Activated T-cell treated with anti-CD3 and anti-CD28 coated beads, Interleukin-2, amount 50 U/mL, for 1 hour (primary cell): ENCODE results near the gene KCNQ2.
"Not testable (repeated sequence)": the region's sequence is repeated elsewhere in the genome, so short reads cannot be mapped to it uniquely, and the experiment has no call there.

Experiments used
- DNase-seq: peaks from one replicate; pipeline ENCODE4 v3.0.0-alpha.2; 2020

The KCNQ2 gene

DNA sequence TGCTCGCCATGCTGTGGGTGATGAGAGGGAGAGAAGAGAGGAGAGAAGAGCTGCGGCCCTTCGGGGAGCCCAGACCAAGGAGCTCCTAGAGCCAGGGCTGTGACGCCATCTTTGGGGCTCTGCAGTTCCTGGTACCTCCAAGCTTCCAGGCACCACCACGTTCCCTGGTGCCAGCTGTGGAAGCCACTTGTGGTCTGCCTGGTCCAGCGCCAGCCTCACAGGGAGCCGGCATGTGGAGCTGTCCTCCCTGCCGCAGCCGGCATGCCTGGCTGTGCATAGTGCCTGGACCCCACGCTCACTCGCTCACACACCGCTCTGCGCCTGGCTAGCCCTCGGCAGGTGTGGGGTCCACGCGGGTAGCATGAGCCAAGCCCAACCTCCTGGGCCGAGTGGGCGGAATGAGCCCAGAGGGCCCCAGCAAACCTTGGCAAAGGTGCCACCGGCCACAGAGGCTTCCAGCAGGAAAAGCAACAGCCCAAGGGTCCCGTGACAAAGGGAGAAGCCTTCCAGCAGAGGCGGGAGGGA lies 92.0 kb downstream of the KCNQ2 start:
- DNase-seq = no peak

DNA sequence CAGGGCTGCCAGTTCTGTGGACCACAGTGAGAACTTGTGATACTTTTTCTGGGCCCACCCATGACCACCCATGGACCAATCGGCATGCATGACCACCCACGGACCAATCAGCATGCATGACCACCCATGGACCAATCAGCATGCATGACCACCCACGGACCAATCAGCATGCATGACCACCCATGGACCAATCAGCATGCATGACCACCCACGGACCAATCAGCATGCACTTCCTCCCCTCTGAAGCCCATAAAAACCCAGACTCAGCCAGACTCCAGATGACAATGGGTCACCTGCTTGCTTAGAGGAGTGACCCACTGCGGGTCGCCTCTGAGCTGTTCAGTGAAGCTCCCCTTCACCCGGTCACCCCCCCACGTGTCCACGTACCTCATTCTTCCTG lies 92.6 kb downstream of the KCNQ2 start:
- DNase-seq = not testable (repeated sequence)

DNA sequence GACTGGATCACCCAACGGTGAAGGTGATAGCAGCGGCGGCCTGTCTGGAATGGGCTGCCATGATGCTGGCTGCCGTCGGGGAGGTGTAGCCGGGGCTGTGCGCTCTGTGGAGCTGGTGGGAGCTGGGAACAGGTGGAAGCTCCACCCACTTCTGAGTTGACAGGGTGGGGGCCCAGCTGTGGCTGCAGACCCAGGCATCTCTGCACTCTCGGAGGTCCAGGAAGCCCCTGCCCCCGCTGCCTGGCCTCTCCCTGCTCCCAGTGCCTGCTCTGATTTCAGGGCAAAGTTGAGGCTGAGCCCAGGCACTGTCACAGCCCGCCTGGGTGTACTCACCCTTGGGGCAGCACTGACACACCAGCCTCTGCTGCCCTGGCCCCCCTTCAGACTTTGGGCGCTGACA lies 93.2 kb downstream of the KCNQ2 start:
- DNase-seq = no peak

GRCh38 chr20:63378626-63379025 lies 93.8 kb downstream of the KCNQ2 start:
- no peak for DNase-seq

DNA sequence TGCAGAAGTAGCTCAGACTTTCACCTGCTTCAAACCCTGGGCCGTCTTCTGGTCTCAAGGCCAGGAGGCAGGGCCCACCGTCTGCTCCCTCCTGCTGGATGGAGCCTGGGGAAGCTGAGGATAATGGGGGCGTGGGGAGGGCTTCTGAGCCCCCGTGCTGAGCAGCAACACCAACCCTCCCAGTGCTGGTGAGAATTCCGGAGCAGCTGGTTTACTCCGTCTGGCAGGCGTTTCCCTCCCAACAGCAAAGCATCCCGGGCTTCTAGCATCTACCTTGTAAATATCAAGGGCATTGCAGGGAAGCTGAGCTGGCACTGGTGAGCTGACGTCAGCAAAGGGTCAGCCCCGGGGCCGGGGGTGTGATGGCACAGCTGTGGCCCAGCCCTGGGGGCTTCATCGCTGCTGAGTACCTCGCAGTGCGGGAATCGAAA lies 94.5 kb downstream of the KCNQ2 start:
- no peak for DNase-seq

DNA sequence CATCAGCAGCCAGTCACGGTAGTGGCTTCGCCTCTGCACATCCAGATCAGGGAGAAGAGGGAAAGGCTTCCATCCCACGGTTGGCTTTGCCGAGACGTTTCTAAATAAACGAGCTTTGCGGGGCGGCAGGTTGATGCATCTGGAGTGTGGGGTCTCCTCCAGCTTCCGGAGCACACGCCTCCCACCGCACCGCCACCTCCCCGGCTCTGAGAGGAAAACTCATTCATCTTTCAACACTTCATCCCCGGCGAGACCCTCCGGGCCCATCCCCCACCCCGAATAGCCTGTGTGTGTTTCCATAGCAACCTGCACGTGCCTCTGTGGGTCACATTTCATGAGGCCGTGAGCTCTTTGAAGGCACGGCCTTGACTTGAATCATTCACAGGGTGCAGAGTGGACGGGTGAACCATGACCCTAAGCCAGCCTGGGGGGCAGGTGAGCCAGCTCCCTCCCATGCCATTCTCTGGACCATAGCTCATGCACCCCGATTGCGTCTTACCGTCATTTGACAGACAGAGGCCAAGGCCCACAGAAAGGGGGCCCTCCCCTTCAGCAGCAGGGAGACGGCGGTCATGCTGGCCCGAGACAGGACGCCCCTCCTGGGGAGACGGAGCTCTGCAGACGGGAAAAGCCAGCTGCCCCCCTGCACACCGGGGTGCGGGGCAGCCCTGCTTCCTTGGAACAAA lies 95.1 kb downstream of the KCNQ2 start:
- no peak for DNase-seq

- no peak for DNase-seq
Observed at GRCh38 chr20:63376283-63377250, 95.9 kb downstream of the KCNQ2 start.

- DNase-seq = no peak
Observed at GRCh38 chr20:63375438-63375837, 97.0 kb downstream of the KCNQ2 start.

DNA sequence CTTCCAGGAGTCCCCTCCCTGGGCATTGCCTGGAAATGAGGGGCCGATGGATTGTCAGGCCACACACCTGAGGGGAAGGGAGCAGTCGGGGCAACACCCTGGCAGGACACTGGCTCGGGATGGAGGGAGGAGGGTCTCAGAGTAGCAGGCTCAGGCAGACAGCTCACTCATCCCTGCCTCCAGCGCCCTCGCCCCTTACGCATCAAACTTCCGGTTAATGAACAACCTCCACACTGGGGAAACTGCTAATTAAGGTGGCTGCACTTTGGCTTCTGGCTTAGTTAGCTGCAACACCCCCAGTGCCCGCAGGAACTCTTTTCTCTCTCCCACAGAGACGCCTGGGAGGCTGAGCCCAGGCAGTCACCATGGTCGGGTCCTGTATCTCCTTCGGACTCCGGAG lies 98.0 kb downstream of the KCNQ2 start:
- DNase-seq = no peak

DNA sequence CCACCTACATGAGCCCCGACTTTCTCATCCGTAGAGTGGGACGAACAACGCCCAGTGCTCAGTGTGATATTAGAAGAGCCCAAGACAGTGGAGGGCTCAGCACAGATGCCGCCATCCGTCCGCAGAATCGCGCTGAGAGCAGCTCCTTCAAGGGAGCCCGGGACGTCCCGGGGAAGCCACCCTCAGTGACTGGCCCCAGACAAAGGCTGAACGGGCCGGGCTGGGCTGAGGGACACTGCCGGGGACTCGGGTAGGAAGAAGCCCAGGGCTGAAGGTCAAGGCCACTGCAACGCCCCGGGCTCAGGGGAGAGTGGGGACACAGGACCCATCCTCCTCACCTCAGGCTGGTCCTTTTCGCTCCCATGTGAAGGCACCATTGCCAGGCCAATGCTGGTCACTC lies 98.5 kb downstream of the KCNQ2 start:
- no peak for DNase-seq

DNA sequence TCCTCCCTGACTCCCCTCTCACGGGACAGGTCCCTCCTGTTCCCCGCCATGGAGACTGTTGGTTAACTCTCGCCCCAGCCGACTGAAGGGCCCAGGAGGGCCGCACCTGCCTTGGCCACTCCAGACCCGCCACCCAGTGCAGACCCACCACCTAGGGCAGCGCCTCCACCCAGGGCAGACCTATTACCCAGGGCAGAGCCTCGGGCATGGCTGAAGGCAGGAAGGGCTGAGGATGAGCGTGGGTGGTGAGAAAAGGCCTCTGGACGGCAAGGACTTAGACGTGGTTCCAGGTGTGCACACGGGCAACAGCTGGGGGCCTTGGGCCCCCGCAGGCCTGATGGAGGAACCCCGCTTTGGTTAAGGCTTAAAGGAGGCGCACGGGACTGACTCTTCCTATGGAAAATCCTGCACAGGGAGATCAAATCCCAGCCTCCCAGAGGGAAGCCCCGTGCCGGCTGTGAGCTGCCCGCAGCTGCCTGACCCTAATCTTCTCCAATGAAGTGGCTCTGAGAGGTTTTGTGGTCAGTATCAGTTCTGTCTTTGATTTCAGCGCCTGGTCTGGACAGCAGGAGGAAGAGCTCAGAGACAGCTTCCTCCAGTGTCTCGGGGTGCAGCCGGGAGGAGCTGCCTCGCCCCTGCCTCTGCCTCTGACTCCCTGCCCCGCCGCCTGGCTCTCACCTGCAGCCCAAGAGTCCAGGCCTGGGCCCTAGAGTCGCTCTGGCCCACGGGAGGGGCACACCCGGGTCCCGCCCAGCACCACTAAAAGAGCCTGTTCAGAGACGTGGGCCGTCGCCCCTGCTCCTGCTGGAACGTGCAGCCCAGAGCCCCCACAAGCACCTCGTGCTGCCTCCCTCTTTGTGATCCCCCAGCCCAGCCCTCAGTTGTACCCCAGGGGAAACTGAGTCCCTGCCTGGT lies 99.2 kb downstream of the KCNQ2 start:
- no peak for DNase-seq

DNA sequence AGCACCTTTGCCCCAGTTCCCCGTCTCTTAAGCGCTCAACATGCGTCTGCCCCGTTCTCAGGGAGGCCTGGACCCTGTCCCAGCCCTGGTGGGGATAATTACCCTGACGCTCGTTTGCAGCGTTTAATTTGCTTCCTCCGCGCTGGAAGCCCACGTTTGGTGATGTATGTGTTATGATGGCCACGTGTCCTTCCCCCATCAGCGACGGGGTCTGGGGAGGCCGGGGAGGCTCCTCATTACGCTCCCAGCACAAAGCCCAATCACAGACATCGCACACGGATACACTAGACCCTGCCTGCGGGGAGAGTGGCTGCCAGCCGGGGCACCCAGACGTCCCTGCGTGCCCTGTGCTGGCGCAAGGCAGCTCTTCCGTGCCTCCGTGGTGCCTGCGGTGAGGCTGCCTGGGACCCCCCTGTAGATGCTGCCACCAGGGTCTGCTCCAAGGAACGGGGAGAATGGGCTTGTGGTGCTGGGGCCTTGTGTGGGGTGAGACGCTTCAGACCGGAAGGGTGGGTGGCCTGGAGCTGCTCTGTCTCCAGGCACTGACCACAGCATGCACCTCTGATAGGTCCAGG lies 101.1 kb downstream of the KCNQ2 start:
- no peak for DNase-seq

GRCh38 chr20:63370618-63371187 lies 101.8 kb downstream of the KCNQ2 start:
- no peak for DNase-seq

DNA sequence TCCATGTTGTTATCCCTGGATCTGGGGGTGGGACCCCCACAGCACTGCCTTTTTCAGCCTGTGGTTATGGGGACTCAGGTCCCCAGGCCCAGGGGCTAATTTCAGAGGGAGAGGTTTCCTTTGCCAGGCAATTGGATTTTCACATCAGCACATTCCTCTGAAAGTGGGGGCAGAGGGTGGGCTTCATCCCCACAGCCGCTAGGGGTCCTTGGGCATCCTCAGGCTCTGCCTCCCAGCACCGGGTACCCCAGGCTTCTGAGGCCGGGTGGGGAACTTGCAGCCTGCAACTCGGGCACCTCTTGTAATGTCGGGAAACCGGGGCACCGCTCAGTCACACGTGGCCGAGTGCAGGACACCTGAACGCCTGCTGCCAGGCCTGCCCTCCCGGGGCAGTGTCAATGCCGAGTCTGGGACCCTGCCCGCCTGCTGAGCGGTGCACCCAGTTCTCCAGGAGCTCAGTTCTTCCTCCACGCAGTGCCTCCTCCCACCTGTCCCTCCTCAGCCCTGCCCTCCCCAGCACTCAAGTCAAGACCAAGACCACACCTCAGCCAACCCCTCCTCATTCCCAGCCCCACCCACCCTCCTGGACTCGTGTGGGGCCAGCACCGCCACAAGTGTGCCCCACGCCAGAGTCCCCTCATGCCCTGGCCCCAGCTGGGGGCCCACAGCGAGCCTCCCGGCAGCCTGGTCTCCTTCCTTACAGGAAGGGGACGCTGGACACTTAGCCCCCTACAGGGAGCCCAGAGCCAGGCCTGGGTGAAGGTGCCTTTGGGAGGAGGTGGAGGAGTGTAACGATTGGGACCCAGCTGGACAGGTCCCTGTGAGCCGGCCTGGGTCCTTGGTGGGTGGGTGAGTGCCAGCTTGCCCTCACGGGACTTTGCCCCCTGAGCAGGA lies 102.5 kb downstream of the KCNQ2 start:
- DNase-seq = no peak

DNA sequence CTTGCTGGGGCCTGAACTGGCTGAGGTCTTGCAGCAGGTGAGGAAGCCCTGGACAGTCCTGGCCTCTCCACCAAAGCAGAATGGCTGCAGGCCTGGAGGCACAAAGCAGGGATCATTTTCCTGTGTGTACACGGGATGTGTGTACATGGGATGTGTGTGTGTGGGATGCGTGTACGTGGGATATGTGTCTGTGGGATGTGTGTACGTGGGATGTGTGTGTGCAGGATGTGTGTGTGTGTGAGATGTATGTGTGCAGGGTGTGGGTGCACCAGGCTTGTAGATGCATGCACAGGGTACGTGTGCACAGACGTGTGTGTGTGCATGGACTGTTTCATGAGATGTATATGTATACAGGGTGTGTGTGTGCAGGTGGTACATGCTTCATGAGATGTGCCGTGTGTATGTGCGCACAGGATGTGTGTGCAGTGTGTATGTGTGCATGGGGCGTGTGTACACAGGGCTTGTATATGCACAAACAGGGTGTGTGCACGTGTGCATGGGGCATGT lies 103.4 kb downstream of the KCNQ2 start:
- DNase-seq = no peak

DNA sequence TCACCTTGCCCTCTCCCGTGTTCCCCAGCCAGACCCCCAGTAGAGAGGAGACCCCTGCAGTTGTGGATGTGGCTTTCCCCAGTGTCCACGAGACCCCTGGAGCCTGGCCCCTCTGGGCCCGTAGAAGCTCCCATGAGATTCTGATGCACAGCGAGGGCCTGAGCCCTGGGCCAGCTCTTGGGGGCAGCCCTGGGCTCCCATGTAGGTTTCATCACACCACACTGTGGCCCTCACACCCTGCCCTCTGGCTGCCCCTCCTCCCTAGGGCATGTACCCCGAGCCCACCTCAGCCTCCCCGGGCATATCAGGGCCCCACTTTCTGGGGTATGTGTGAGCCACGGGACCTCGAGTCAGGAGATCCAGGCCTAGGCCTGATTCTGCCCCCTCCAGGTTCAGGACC lies 104.3 kb downstream of the KCNQ2 start:
- no peak for DNase-seq

DNA sequence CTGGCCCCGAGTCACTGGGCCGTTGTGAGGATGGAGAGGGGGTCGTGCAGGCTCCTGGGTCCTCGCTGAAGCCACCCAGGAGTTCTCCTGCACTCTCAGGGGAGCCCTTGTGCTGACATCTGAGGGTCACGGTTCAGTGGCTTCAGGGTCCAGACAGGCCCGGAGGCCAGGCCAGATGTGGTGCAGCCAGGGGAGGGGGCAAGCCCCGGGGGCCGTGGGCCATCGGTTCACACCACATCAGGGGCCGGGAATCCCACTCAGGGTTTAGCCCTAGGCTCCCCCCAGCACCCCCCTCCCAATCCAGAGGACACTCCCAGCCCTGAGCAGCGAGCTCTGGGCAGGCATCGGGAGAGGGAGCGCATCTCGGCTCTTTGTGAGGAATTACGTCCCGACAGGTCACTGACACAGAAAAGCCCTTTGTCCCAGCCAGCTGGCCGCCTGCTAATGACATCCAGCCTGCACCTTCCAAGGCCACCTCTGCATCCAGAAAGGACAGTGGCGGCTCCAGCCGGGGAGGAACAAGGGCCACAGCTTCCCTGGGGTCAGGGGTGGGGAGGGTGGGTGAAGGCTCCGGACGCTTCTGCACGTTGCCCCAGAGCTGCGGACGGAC lies 104.9 kb downstream of the KCNQ2 start:
- DNase-seq = no peak

- no peak for DNase-seq
Observed at GRCh38 chr20:63366390-63367365, 105.8 kb downstream of the KCNQ2 start.
